Neural cell (in vitro differentiated cells): ENCODE data around the gene UNC5B. TPM values are rescaled to one million over a fixed set of nuclear protein-coding genes. Genes with fewer than 3 reads are reported as not detected.

Experiments
- H2AFZ ChIP-seq: fragments of 200-600, 300-800 bp; sonication (generic), shearing (Covaris generic); 2 replicates; pipeline ENCODE4 v1.6.0; 2014; ENCODE audit warnings: low read depth, mild to moderate bottlenecking, antibody characterized with exemption, low read length, moderate library complexity
- H3F3A ChIP-seq: fragments of 200-600 bp; shearing (Covaris generic); 2 replicates; pipeline ENCODE4 v1.6.1; 2016; ENCODE audit warnings: mild to moderate bottlenecking, moderate library complexity, mixed read lengths, antibody characterized with exemption, low read length; ENCODE audit not compliant: insufficient read depth, poor library complexity, severe bottlenecking
- H3K27ac ChIP-seq: fragments of 200-600, 300-800 bp; sonication (generic), shearing (Covaris generic); 2 replicates; pipeline ENCODE4 v1.5.1; 2014; ENCODE audit warnings: mild to moderate bottlenecking, low read length, moderate library complexity
- H3K27me3 ChIP-seq: fragments of 300-800, 200-600 bp; sonication (generic), shearing (Covaris generic); 2 replicates; pipeline ENCODE4 v1.6.0; 2014; ENCODE audit warnings: mild to moderate bottlenecking, low read depth, low read length, moderate library complexity; ENCODE audit not compliant: insufficient read depth
- H3K36me3 ChIP-seq: fragments of 300-800, 200-600 bp; sonication (generic), shearing (Covaris generic); 2 replicates; pipeline ENCODE4 v1.5.1; 2014; ENCODE audit warnings: mild to moderate bottlenecking, antibody characterized with exemption, low read length, moderate library complexity; ENCODE audit not compliant: insufficient read depth
- H3K4me2 ChIP-seq: fragments of 300-800, 200-600 bp; sonication (generic), shearing (Covaris generic); 2 replicates; pipeline ENCODE4 v1.6.0; 2014; ENCODE audit warnings: mild to moderate bottlenecking, low read length
- H3K4me3 ChIP-seq: fragments of 300-800, 200-600 bp; sonication (generic), shearing (Covaris generic); 2 replicates; pipeline ENCODE4 v1.5.1; 2014; ENCODE audit warnings: mild to moderate bottlenecking, low read length, moderate library complexity
- H3K79me2 ChIP-seq: fragments of 200-600 bp; shearing (Covaris generic); replicated peaks from 2 replicates; pipeline ENCODE4 v1.6.0; 2014; ENCODE audit warnings: mild to moderate bottlenecking, low read length, moderate library complexity; ENCODE audit not compliant: insufficient read depth
- H3K9ac ChIP-seq: fragments of 300-800, 200-600 bp; sonication (generic), shearing (Covaris generic); 2 replicates; pipeline ENCODE4 v1.6.1; 2016; ENCODE audit warnings: mild to moderate bottlenecking, low read length, mixed read lengths
- H3K9me2 ChIP-seq: fragments of 200-600 bp; shearing (Covaris generic); 2 replicates; pipeline ENCODE4 v1.6.1; 2016; ENCODE audit warnings: mild to moderate bottlenecking, low read length, mixed read lengths; ENCODE audit not compliant: insufficient read depth
- H3K9me3 ChIP-seq: fragments of 200-600, 300-800 bp; sonication (generic), shearing (Covaris generic); 2 replicates; pipeline ENCODE4 v1.6.1; 2016; ENCODE audit warnings: mild to moderate bottlenecking, mixed run types, low read length, moderate library complexity, mixed read lengths
- H4K20me1 ChIP-seq: fragments of 200-600 bp; shearing (Covaris generic); 2 replicates; pipeline ENCODE4 v1.6.1; 2016; ENCODE audit warnings: mild to moderate bottlenecking, mixed run types; ENCODE audit not compliant: insufficient read depth
- CTCF ChIP-seq: fragments of 450-650 bp; IDR thresholded peaks from 2 replicates; pipeline ENCODE4 v1.5.1; 2014; ENCODE audit warnings: antibody characterized with exemption, mild to moderate bottlenecking, moderate library complexity; ENCODE audit not compliant: poor library complexity, severe bottlenecking
- EP300 ChIP-seq: fragments of 450-650 bp; conservative IDR thresholded peaks from 2 replicates; pipeline ENCODE4 v1.6.1; 2014; ENCODE audit warnings: antibody characterized with exemption, mild to moderate bottlenecking, moderate library complexity; ENCODE audit not compliant: poor library complexity, severe bottlenecking
- EZH2 ChIP-seq: fragments of 200-600, 300-800 bp; shearing (Covaris generic), sonication (generic); IDR thresholded peaks from 2 replicates; pipeline ENCODE4 v1.6.1; 2014; ENCODE audit warnings: antibody characterized with exemption, low read length, borderline replicate concordance, mild to moderate bottlenecking; ENCODE audit not compliant: insufficient read depth, poor library complexity, severe bottlenecking
- MXI1 ChIP-seq: fragments of 450-650 bp; conservative IDR thresholded peaks from 2 replicates; pipeline ENCODE4 v1.6.1; 2014; ENCODE audit warnings: antibody characterized with exemption, mild to moderate bottlenecking; ENCODE audit not compliant: poor library complexity, severe bottlenecking
- POLR2AphosphoS5 ChIP-seq: IDR thresholded peaks from 2 replicates; pipeline ENCODE4 v1.6.1; 2012
- RAD21 ChIP-seq: fragments of 450-650 bp; conservative IDR thresholded peaks from 2 replicates; pipeline ENCODE4 v1.6.1; 2014; ENCODE audit warnings: antibody characterized with exemption, mild to moderate bottlenecking, moderate library complexity
- REST ChIP-seq: IDR thresholded peaks from 2 replicates; pipeline ENCODE4 v1.6.1; 2012; ENCODE audit warnings: borderline replicate concordance
- SMC3 ChIP-seq: fragments of 450-650 bp; conservative IDR thresholded peaks from 2 replicates; pipeline ENCODE4 v1.6.1; 2014; ENCODE audit warnings: antibody characterized with exemption, mild to moderate bottlenecking, moderate library complexity; ENCODE audit not compliant: poor library complexity
- TAF1 ChIP-seq: IDR thresholded peaks from 2 replicates; pipeline ENCODE4 v1.6.1; 2012; ENCODE audit warnings: low read depth
- polyA plus RNA-seq: library from polyadenylated mRNA; depleted of rRNA; stranded (reverse); fragments of >200 nt; gene quantifications from 2 replicates; pipeline ENCODE4 v1.2.3, GENCODE V29; 2014

Gene UNC5B
- polyA plus RNA-seq, 1 donor from 2014 or later = 2.0 TPM

- Histone ChIP-seq H3F3A (no peaks in the 10 kb centered on the region), H3K9ac (no peak overlapping the region), H3K4me3 (no peak overlapping the region), H3K27me3 (no peaks in the 10 kb centered on the region), H3K9me2 (no peaks in the 10 kb centered on the region), H3K4me2 (no peak overlapping the region), H3K36me3 (no peaks in the 10 kb centered on the region), H3K27ac (no peak overlapping the region), H3K9me3 (no peaks in the 10 kb centered on the region), H4K20me1 (no peaks in the 10 kb centered on the region), H3K79me2 (no peaks in the 10 kb centered on the region), H2AFZ (no peak overlapping the region)
- TF ChIP-seq CTCF (no peak), REST (no peak)
These were observed 118.5 kb downstream of the UNC5B start for GRCh38 chr10:71330789-71331404.

GRCh38 chr10:71331736-71332135, 119.4 kb downstream of the UNC5B start:
- H2AFZ ChIP-seq = no peak overlapping the region
- H3K4me3 ChIP-seq = no peak overlapping the region
- no peaks in the 10 kb centered on the region for H4K20me1 ChIP-seq
- no peaks in the 10 kb centered on the region for H3K9me2 ChIP-seq
- H3K27ac ChIP-seq = no peak overlapping the region
- TF ChIP-seq REST (no peak), EZH2 (no peak), POLR2AphosphoS5 (no peak), RAD21 (no peak), TAF1 (no peak), SMC3 (no peak), EP300 (no peak), CTCF (no peak), MXI1 (no peak)
- H3K27me3 ChIP-seq = no peaks in the 10 kb centered on the region
- H3K79me2 ChIP-seq = no peaks in the 10 kb centered on the region
- H3K9me3 ChIP-seq = no peaks in the 10 kb centered on the region
- no peaks in the 10 kb centered on the region for H3F3A ChIP-seq
- H3K36me3 ChIP-seq = no peaks in the 10 kb centered on the region
- no peak overlapping the region for H3K4me2 ChIP-seq
- no peak overlapping the region for H3K9ac ChIP-seq
